Sigmoid colon (tissue), 7 donors: ENCODE measurements around the gene MAML3. TPM values are rescaled to one million over a fixed set of nuclear protein-coding genes. Genes with fewer than 3 reads are reported as not detected.

Source experiments
- DNase-seq: peaks from one replicate; pipeline ENCODE4 v3.0.0-alpha.2; 2019
- H3K27ac ChIP-seq, 4 donors: fragments of 200-600 bp; sonication (generic); one replicate each; pipeline ENCODE4 v1.5.1; 2016 to 2019; ENCODE audit warnings: mild to moderate bottlenecking in 1 of 4
- H3K27me3 ChIP-seq, 3 donors: fragments of 200-600 bp; sonication (generic); one replicate each; pipeline ENCODE4 v1.5.1; 2019; ENCODE audit warnings: mild to moderate bottlenecking in 1 of 3
- H3K36me3 ChIP-seq, 4 donors: fragments of 200-600 bp; sonication (generic); one replicate each; pipeline ENCODE4 v1.5.1; 2016 to 2019
- H3K4me1 ChIP-seq, 4 donors: fragments of 200-600 bp; sonication (generic); one replicate each; pipeline ENCODE4 v1.5.1; 2017 to 2019
- H3K4me3 ChIP-seq, 4 donors: fragments of 200-600 bp; sonication (generic); one replicate each; pipeline ENCODE4 v1.5.1; 2017 to 2019; ENCODE audit warnings: mild to moderate bottlenecking in 2 of 4, moderate library complexity in 1 of 4
- H3K9me3 ChIP-seq, 4 donors: fragments of 200-600 bp in 3 of 4; sonication (generic) in 3 of 4; one replicate each; pipeline versions ENCODE4 v1.5.1 to v1.6.1; 2013 to 2019
- EP300 ChIP-seq, 4 donors: sonication (generic); formaldehyde crosslinking; IDR thresholded peaks; one replicate each; pipeline ENCODE4 v1.6.1; 2017; ENCODE audit warnings: antibody characterized with exemption in 4 of 4
- POLR2A ChIP-seq, 2 donors: fragments of 450-650 bp; IDR thresholded peaks; one replicate each; pipeline ENCODE4 v1.6.1; 2016; ENCODE audit warnings: antibody characterized with exemption in 2 of 2, mild to moderate bottlenecking in 2 of 2, moderate library complexity in 2 of 2
- POLR2AphosphoS5 ChIP-seq, 4 donors: sonication (generic); formaldehyde crosslinking; IDR thresholded peaks; one replicate each; pipeline ENCODE4 v1.6.1; 2017; ENCODE audit warnings: antibody characterized with exemption in 4 of 4
- WGBS, 2 donors: extraction: QIAGEN DNeasy Blood & Tissue Kit; methylation state at CpG; one replicate each; pipeline ENCODE4 v1.1.7; 2013; 5-methylcytosine and 5-hydroxymethylcytosine counted together
- intact Hi-C: fragments of 100-400 bp; cut with DNase I; formaldehyde crosslinking; loops from one replicate; pipeline ENCODE4 v1.15.1; 2023
- polyA plus RNA-seq, 3 donors: library from polyadenylated mRNA; stranded (reverse); fragments of 200-250 nt; gene quantifications; one replicate each; pipeline ENCODE4 v1.2.3, GENCODE V29; 2013
- total RNA-seq, 4 donors: library from RNA; depleted of rRNA; stranded (reverse); fragments of >200 nt; gene quantifications; one replicate each; pipeline ENCODE4 v1.1.0, GENCODE V29; 2016
- TF ChIP-seq, protein P1 (sequence below), 4 experiments: fragments of 450-650 bp in 3 of 4; fragments of 200-600 bp in 1 of 4; IDR thresholded peaks; one replicate each; pipeline ENCODE4 v1.5.1; 2016 to 2019; ENCODE audit warnings: antibody characterized with exemption in 4 of 4, mild to moderate bottlenecking in 3 of 4, moderate library complexity in 2 of 4
- donor health status: healthy with polysubstance abuse.
- donor health status: Bipolar disorder and iron deficiency.
- donor health status: healthy.

The MAML3 gene
- total and polyA plus RNA-seq, 7 donors, result 3.5 to 16.3 (median 5.4) TPM

DNA sequence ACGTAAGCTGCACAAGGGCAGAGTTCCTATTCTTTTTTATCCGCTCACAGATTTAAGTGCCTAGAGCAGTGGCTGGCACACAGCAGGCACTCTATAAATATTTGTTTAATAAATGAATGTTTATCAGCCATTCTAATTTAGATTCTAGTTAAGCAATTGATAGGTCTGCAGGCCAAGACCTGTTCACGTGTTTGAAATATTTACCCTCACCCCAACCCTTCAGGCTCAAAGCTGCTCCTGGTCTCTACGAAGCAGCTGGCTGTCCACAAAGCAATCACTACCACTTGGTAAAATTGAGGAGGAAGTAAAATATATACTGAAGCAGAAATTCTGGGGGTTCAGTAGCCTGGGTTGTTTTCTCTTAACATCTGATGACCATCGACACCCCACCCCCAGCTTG, 330.2 kb downstream of the MAML3 start:
- Histone ChIP-seq H3K36me3 (no peaks in the 10 kb centered on the region), H3K4me3 (no peak overlapping the region), H3K27me3 (no peaks in the 10 kb centered on the region), H3K4me1 (no peaks in the 10 kb centered on the region), H3K27ac (no peak overlapping the region), H3K9me3 (no peaks in the 10 kb centered on the region)
- intact Hi-C loops, result no loop called here
- no peak for TF ChIP-seq EP300 (IDR thresholded peaks at IDR 0.05)
- TF ChIP-seq, protein P1, sequence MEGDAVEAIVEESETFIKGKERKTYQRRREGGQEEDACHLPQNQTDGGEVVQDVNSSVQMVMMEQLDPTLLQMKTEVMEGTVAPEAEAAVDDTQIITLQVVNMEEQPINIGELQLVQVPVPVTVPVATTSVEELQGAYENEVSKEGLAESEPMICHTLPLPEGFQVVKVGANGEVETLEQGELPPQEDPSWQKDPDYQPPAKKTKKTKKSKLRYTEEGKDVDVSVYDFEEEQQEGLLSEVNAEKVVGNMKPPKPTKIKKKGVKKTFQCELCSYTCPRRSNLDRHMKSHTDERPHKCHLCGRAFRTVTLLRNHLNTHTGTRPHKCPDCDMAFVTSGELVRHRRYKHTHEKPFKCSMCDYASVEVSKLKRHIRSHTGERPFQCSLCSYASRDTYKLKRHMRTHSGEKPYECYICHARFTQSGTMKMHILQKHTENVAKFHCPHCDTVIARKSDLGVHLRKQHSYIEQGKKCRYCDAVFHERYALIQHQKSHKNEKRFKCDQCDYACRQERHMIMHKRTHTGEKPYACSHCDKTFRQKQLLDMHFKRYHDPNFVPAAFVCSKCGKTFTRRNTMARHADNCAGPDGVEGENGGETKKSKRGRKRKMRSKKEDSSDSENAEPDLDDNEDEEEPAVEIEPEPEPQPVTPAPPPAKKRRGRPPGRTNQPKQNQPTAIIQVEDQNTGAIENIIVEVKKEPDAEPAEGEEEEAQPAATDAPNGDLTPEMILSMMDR (IDR thresholded peaks at IDR 0.05), result no peak
- TF ChIP-seq POLR2A (IDR thresholded peaks at IDR 0.05), result no peak
- no peak for TF ChIP-seq POLR2AphosphoS5 (IDR thresholded peaks at IDR 0.05)
- DNase-seq, result no peak
- WGBS, 2 donors, result 93 to 94% methylated on average over 5 of the region's 5 CpGs

DNA sequence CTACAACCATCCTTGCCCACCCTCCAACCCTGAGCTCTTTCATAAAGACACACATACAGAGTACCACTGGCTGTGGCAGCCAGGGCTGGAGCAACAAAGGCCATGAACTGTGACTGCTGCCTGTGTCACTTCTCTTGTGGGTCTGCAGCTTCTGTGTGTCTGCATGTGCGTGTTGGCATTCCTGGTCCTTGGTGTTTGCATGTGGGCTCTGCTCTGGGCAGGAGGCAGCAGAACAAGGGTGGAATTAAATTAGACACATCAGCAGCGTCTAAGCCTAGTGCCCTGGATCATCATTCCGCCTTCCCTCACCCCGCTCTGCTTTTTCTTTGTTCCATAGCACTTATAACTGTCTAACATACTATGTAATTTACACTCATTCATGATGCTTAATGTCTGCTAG, 330.6 kb downstream of the MAML3 start:
- Histone ChIP-seq H3K36me3 (no peaks in the 10 kb centered on the region), H3K4me3 (no peak overlapping the region), H3K27ac (no peak overlapping the region), H3K9me3 (no peaks in the 10 kb centered on the region), H3K4me1 (no peaks in the 10 kb centered on the region), H3K27me3 (no peaks in the 10 kb centered on the region)
- TF ChIP-seq EP300 (IDR thresholded peaks at IDR 0.05), result no peak
- no peak for TF ChIP-seq POLR2A (IDR thresholded peaks at IDR 0.05)
- TF ChIP-seq POLR2AphosphoS5 (IDR thresholded peaks at IDR 0.05), result no peak
- TF ChIP-seq, protein P1 (IDR thresholded peaks at IDR 0.05), result no peak
- intact Hi-C loops, result no loop called here
- 94 to 95% methylated on average over 4 of the region's 4 CpGs for WGBS, 2 donors
- DNase-seq, result no peak

DNA sequence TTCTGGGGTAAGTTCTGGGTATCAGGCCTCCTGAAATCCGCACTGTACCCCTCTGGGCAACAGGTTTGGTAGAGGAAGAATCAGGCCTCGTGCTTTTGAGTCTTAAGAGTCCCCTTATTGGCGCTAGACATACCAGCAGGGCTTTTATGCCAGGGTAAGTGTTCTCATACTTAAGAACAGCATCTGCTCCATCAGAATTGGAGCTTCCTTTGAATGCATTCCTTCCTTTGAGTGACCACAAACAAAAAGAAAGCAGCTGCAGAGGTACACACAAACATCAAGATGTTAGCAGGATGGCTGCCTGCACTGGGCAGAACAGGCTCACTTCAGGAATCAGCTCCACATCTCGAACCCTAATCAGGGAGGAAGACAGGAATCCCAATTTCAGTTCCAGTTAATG, 331.6 kb downstream of the MAML3 start:
- no peaks in the 10 kb centered on the region for H3K27me3 ChIP-seq
- no peaks in the 10 kb centered on the region for H3K36me3 ChIP-seq
- no peak overlapping the region for H3K27ac ChIP-seq
- TF ChIP-seq POLR2A (IDR thresholded peaks at IDR 0.05) (no peak), POLR2AphosphoS5 (IDR thresholded peaks at IDR 0.05) (no peak), EP300 (IDR thresholded peaks at IDR 0.05) (no peak)
- TF ChIP-seq, protein P1 (IDR thresholded peaks at IDR 0.05), result no peak
- 90 to 93% methylated on average over 4 of the region's 4 CpGs for WGBS, 2 donors
- no peak for DNase-seq
- intact Hi-C loops, result no loop called here
- H3K4me3 ChIP-seq, result no peak overlapping the region
- no peaks in the 10 kb centered on the region for H3K9me3 ChIP-seq
- H3K4me1 ChIP-seq, result no peaks in the 10 kb centered on the region

DNA sequence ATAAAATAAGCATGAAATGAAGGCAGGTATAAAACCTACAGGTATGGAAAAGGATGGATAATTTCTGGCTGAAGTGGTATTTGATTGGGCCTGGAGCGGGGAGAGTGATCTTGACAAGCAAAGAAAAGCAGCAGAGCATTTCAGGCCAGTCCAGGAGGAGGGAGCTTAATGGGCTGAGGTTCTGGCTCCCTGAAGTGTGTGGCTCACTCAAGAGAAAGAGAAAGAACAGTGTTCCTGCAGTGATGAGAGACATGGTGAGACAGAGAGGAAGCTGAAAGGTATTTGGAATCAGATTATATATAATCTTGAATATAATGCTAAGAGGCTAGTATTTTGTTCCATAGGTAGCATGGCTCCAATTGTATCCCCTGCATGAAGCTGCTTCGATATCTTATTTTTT, 334.9 kb downstream of the MAML3 start:
- TF ChIP-seq POLR2A (IDR thresholded peaks at IDR 0.05) (no peak), EP300 (IDR thresholded peaks at IDR 0.05) (no peak), POLR2AphosphoS5 (IDR thresholded peaks at IDR 0.05) (no peak)
- TF ChIP-seq, protein P1 (IDR thresholded peaks at IDR 0.05), result no peak
- WGBS, 2 donors, result 94% methylated on average over 2 of the region's 2 CpGs
- no peak overlapping the region for H3K4me3 ChIP-seq
- intact Hi-C loops, result loop anchor here (5.0 to 10.0 kb wide), 2 partner anchors 82 to 336 kb away; partner anchors contain the start of gene MAML3
- no peak for DNase-seq
- H3K27me3 ChIP-seq, result no peaks in the 10 kb centered on the region
- H3K27ac ChIP-seq, result no peak overlapping the region
- H3K4me1 ChIP-seq, result peaks cover 0 to 25% (median 17%) of the 10 kb centered on the region in 4 donors
- H3K36me3 ChIP-seq, result no peaks in the 10 kb centered on the region
- H3K9me3 ChIP-seq, result no peaks in the 10 kb centered on the region
